ENCODE measurements around the gene SORCS3. TPM values are rescaled to one million over a fixed set of nuclear protein-coding genes. Genes with fewer than 3 reads are reported as not detected.

SORCS3 gene
- total and polyA plus RNA-seq, 4 donors: 0.93 TPM; not detected in 3

GRCh38 chr10:104678658-104679057 lies 37.6 kb downstream of the SORCS3 start:
- no peak for DNase-seq (ENCODE audit: low spot score)
- no peak for TF ChIP-seq GABPA (IDR thresholded peaks at IDR 0.05 in 1 of 2, conservative IDR thresholded peaks at IDR 0.05 in 1 of 2)
- TF ChIP-seq FOXA2 (IDR thresholded peaks at IDR 0.05): no peak
- TF ChIP-seq EGR1 (IDR thresholded peaks at IDR 0.05; ENCODE audit: low read depth in 2 of 2): no peak
- TF ChIP-seq, protein P1, sequence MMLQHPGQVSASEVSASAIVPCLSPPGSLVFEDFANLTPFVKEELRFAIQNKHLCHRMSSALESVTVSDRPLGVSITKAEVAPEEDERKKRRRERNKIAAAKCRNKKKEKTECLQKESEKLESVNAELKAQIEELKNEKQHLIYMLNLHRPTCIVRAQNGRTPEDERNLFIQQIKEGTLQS (IDR thresholded peaks at IDR 0.05): no peak
- H3K4me1 ChIP-seq (ENCODE audit: control insufficient read depth in 4 of 4, insufficient read depth in 4 of 4, low read length in 3 of 4): no peaks in the 10 kb centered on the region

GRCh38 chr10:104680467-104681401 lies 39.6 kb downstream of the SORCS3 start:
- peaks cover 0 to 4% (median 2%) of the 10 kb centered on the region in 4 donors for H3K27me3 ChIP-seq (ENCODE audit: control insufficient read depth in 4 of 4, insufficient read depth in 4 of 4, low read length in 3 of 4)
- no peak overlapping the region for H3K27ac ChIP-seq (ENCODE audit: low read depth in 1 of 2, low read length in 2 of 2)
- 22% methylated on average over 35 of the region's 35 CpGs for WGBS
- H3K9ac ChIP-seq (ENCODE audit: low read depth in 1 of 2, low read length in 2 of 2): no peak overlapping the region
- H3K4me3 ChIP-seq (ENCODE audit: low read depth in 1 of 3, low read length in 3 of 3): no peak overlapping the region
- no peaks in the 10 kb centered on the region for H3K9me3 ChIP-seq (ENCODE audit: control insufficient read depth in 4 of 4, low read length in 3 of 4)
- TF ChIP-seq RXRA (IDR thresholded peaks at IDR 0.05) (no peak), ZBTB33 (IDR thresholded peaks at IDR 0.05) (no peak), GABPA (IDR thresholded peaks at IDR 0.05 in 1 of 2, conservative IDR thresholded peaks at IDR 0.05 in 1 of 2) (no peak), HNF4A (conservative IDR thresholded peaks at IDR 0.05) (no peak), HNF4G (IDR thresholded peaks at IDR 0.05) (no peak), FOXA2 (IDR thresholded peaks at IDR 0.05) (no peak), JUND (IDR thresholded peaks at IDR 0.05) (no peak), RAD21 (IDR thresholded peaks at IDR 0.05) (no peak)
- TF ChIP-seq, protein P2, sequence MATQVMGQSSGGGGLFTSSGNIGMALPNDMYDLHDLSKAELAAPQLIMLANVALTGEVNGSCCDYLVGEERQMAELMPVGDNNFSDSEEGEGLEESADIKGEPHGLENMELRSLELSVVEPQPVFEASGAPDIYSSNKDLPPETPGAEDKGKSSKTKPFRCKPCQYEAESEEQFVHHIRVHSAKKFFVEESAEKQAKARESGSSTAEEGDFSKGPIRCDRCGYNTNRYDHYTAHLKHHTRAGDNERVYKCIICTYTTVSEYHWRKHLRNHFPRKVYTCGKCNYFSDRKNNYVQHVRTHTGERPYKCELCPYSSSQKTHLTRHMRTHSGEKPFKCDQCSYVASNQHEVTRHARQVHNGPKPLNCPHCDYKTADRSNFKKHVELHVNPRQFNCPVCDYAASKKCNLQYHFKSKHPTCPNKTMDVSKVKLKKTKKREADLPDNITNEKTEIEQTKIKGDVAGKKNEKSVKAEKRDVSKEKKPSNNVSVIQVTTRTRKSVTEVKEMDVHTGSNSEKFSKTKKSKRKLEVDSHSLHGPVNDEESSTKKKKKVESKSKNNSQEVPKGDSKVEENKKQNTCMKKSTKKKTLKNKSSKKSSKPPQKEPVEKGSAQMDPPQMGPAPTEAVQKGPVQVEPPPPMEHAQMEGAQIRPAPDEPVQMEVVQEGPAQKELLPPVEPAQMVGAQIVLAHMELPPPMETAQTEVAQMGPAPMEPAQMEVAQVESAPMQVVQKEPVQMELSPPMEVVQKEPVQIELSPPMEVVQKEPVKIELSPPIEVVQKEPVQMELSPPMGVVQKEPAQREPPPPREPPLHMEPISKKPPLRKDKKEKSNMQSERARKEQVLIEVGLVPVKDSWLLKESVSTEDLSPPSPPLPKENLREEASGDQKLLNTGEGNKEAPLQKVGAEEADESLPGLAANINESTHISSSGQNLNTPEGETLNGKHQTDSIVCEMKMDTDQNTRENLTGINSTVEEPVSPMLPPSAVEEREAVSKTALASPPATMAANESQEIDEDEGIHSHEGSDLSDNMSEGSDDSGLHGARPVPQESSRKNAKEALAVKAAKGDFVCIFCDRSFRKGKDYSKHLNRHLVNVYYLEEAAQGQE (IDR thresholded peaks at IDR 0.05): no peak
- H3K4me1 ChIP-seq (ENCODE audit: control insufficient read depth in 4 of 4, insufficient read depth in 4 of 4, low read length in 3 of 4): no peaks in the 10 kb centered on the region
- DNase-seq (ENCODE audit: low spot score): no peak
- no peaks in the 10 kb centered on the region for H3K36me3 ChIP-seq (ENCODE audit: control insufficient read depth in 4 of 4, insufficient read depth in 3 of 4, low read depth in 1 of 4, low read length in 3 of 4)

More at GRCh38 chr10:104678658-104679057, 37.6 kb downstream of the SORCS3 start:
- H3K9ac ChIP-seq (ENCODE audit: low read depth in 1 of 2, low read length in 2 of 2): no peak overlapping the region
- peaks cover 0 to 3% (median 0%) of the 10 kb centered on the region in 4 donors for H3K9me3 ChIP-seq (ENCODE audit: control insufficient read depth in 4 of 4, low read length in 3 of 4)
- peaks cover 0 to 4% (median 2%) of the 10 kb centered on the region in 4 donors for H3K27me3 ChIP-seq (ENCODE audit: control insufficient read depth in 4 of 4, insufficient read depth in 4 of 4, low read length in 3 of 4)
- H3K4me3 ChIP-seq (ENCODE audit: low read depth in 1 of 3, low read length in 3 of 3): no peak overlapping the region
- H3K36me3 ChIP-seq (ENCODE audit: control insufficient read depth in 4 of 4, insufficient read depth in 3 of 4, low read depth in 1 of 4, low read length in 3 of 4): no peaks in the 10 kb centered on the region
- no peak overlapping the region for H3K27ac ChIP-seq (ENCODE audit: low read depth in 1 of 2, low read length in 2 of 2)
